Measurements from ENCODE around the gene TARS2.

DNA sequence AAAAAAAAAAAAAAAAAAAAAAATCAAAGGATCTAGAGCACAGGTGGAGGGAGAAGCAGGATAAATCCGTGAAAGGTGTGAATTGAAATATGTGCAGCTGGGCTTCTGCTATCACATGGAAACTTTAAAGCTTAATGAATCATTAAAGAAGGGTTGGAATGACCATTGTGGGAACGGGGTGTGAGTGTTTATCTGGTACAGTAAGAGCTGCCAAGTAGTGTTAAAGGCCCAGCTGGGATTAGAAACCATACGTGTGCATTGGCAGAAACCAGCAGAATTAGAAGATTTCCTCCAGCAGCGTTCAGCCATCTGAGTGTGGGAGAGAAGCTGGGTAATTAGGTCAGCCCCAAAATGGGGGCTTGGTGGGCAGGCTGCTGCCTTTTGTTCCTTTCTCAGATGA lies 41.8 kb downstream of the TARS2 start:
- TF ChIP-seq, protein P1, sequence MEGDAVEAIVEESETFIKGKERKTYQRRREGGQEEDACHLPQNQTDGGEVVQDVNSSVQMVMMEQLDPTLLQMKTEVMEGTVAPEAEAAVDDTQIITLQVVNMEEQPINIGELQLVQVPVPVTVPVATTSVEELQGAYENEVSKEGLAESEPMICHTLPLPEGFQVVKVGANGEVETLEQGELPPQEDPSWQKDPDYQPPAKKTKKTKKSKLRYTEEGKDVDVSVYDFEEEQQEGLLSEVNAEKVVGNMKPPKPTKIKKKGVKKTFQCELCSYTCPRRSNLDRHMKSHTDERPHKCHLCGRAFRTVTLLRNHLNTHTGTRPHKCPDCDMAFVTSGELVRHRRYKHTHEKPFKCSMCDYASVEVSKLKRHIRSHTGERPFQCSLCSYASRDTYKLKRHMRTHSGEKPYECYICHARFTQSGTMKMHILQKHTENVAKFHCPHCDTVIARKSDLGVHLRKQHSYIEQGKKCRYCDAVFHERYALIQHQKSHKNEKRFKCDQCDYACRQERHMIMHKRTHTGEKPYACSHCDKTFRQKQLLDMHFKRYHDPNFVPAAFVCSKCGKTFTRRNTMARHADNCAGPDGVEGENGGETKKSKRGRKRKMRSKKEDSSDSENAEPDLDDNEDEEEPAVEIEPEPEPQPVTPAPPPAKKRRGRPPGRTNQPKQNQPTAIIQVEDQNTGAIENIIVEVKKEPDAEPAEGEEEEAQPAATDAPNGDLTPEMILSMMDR (IDR thresholded peaks at IDR 0.05), result no peak
- TF ChIP-seq EZH2 (IDR thresholded peaks at IDR 0.05) (no peak), EZH2phosphoT487 (IDR thresholded peaks at IDR 0.05) (no peak)

Data from neural progenitor cell (in vitro differentiated cells).